Lower leg skin (tissue), 3 donors: Measurements from ENCODE around the gene MAP4K5.

Experiments
- CTCF ChIP-seq, 3 donors: fragments of 450-650 bp; IDR thresholded peaks; one replicate each; pipeline ENCODE4 v1.5.1; 2016; ENCODE audit warnings: antibody characterized with exemption in 3 of 3, mild to moderate bottlenecking in 3 of 3, moderate library complexity in 2 of 3
- POLR2A ChIP-seq, 2 donors: fragments of 450-650 bp; IDR thresholded peaks; one replicate each; pipeline ENCODE4 v1.6.1; 2016 to 2017; ENCODE audit warnings: antibody characterized with exemption in 2 of 2, mild to moderate bottlenecking in 1 of 2, moderate library complexity in 1 of 2

DNA sequence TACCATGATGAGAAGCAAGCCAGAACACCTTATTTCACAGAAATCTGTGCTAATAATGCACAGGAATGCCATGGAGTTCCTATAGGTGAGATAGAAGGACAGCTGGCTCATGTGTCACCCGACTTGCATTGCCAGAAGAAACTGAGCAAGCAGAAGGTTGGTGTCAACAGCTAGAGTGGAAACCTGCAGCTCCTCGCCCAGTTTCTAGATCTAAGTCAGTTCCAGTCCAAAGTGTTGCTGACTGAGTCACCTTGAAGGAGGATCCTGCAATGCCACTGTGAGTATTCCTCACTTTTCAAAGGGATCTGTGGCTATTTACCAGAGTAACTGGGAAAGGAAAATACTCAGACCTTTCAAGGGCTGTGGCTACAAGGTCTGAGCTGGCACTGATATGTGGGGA is 152.8 kb downstream of the MAP4K5 start:
- TF ChIP-seq POLR2A (IDR thresholded peaks at IDR 0.05): no peak
- TF ChIP-seq CTCF (IDR thresholded peaks at IDR 0.05): no peak
